Astrocyte of the cerebellum (primary cell): ENCODE measurements around the gene STEAP2.

ENCODE experiments used
- DNase-seq: peaks from one replicate; pipeline ENCODE4 v3.0.0-alpha.2; 2011; ENCODE audit warnings: low read depth
- H3K4me3 ChIP-seq: 2 replicates; pipeline ENCODE4 v1.5.1; 2011; ENCODE audit warnings: mild to moderate bottlenecking, low read depth, low read length, moderate library complexity
- CTCF ChIP-seq: IDR thresholded peaks from 2 replicates; pipeline ENCODE4 v1.5.1; 2012; ENCODE audit warnings: low read length, low read depth, moderate library complexity, mild to moderate bottlenecking; ENCODE audit errors: missing control alignments
- in situ Hi-C: cut with HindIII; loops from 2 replicates; pipeline ENCODE4 v1.10.0; 2017; ENCODE audit warnings: low sequenced_read_pairs

The STEAP2 gene

GRCh38 chr7:90222390-90222789 lies 10.8 kb downstream of the STEAP2 start:
- in situ Hi-C loops, result no loop called here
- no peak overlapping the region for H3K4me3 ChIP-seq
- no peak for DNase-seq
- no peak for TF ChIP-seq CTCF

- TF ChIP-seq CTCF, result no peak
- no peak overlapping the region for H3K4me3 ChIP-seq
- in situ Hi-C loops, result no loop called here
- no peak for DNase-seq
These were observed 11.5 kb downstream of the STEAP2 start for GRCh38 chr7:90222811-90223725.

GRCh38 chr7:90224195-90224594 lies 12.7 kb downstream of the STEAP2 start:
- in situ Hi-C loops, result no loop called here
- TF ChIP-seq CTCF, result no peak
- DNase-seq, result no peak
- no peak overlapping the region for H3K4me3 ChIP-seq

GRCh38 chr7:90225181-90225580 lies 13.6 kb downstream of the STEAP2 start:
- in situ Hi-C loops, result no loop called here
- TF ChIP-seq CTCF, result no peak
- no peak for DNase-seq
- H3K4me3 ChIP-seq, result no peak overlapping the region

GRCh38 chr7:90225601-90226000 lies 14.1 kb downstream of the STEAP2 start:
- no peak for TF ChIP-seq CTCF
- no peak overlapping the region for H3K4me3 ChIP-seq
- no peak for DNase-seq
- in situ Hi-C loops, result no loop called here

- no peak for DNase-seq
- no peak overlapping the region for H3K4me3 ChIP-seq
- no peak for TF ChIP-seq CTCF
- in situ Hi-C loops, result no loop called here
These were observed 15.7 kb downstream of the STEAP2 start for GRCh38 chr7:90227259-90227658.
